GM15510 (cell line): ENCODE data around the gene SUSD2.

Experiments
- POLR2A ChIP-seq: IDR thresholded peaks from 3 replicates; pipeline ENCODE4 v1.6.1; 2011; ENCODE audit warnings: borderline replicate concordance; ENCODE audit not compliant: insufficient read length; ENCODE audit errors: extremely low read depth

SUSD2 gene

DNA sequence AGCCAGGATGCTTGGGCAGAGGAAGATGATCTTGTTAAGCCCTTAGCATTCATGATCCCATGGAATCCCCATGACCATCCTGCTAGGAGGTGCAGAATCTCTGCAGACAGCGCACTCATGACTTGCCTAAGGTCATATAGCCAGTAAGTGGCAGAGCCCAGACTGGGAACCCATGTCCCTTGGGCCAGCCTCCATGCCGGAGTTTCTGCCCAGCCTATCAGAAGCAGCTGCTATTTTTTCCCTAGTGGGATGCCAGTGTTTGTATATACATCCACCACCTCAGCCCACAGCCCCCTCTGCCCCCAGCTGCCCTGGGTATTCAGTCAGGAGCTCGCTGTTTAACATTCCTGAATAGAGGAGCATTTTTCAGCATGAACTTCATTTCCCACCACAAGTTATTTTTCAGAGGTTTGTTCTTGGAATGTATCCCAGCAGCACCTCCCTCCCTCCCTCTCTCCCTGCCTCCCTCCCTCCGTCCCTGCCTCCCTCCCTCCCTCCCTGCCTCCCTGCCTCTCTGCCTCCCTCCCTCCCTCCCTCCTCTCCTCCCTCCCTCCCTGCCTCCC is 34.4 kb upstream of the SUSD2 start:
- no peak for TF ChIP-seq POLR2A

DNA sequence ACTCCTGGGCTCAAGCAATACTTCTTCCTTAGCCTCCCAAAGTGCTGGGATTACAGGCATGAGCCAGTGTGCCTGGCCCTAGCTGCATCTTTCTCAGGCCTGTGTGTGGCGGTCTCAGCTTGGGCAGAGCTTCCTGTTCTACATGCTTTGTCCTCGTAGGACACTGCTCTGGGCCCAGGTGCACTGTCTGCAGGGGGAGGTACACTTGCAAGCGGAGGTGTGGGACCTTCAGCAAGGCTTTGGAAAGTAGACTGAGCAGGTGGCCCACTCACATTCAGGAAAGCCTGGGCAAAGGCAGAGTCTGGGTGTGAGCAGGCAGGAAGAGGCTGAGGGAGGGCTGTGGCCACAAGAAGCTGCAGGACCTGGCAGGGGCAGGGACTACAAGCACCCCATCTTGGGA is 33.6 kb upstream of the SUSD2 start:
- TF ChIP-seq POLR2A, result no peak

DNA sequence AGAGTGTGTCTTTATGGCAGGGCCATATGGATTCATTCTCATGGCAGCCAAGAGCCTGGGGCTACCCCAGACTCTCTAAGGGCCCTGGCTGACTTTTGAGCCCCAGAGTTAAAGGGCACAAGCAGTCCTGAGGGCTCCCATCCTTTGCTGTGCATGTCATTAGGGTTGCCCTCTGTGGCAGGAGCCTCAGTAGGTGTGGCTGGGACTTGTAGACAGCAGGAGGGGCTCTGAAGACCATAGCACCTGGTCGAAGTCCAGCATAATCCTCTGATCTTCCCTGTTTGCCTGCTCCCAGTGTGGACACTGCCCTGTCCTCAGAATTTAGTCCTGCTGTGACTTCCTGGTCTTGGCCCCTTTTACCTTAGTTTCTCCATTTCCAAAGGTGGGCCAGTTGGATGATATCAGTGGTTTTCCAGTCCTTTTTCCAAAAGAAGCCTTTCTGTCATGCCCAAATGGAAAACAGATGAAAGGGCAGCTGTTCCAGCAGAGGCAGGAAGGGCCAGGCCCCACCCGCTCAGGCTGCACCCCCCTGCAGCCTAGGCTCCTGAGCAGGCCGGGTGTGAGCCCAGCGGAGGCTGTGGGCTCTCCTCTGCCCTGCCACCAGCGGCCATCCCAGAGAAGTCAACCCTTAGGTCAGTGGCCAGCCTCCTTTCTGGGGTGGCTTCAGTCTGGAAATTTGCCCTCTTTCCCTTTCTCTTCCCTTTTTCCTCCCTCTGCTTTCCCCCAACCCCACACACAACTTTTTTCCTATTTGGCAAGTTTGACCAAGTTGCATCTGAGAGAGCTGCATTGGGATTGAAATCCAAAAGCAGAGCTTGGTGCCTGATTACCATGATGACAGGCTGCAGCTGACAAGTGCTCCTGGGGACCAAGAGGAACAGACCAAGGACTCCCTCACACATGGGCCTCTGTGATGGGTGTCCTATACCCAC is 32.8 kb upstream of the SUSD2 start:
- TF ChIP-seq POLR2A, result no peak

DNA sequence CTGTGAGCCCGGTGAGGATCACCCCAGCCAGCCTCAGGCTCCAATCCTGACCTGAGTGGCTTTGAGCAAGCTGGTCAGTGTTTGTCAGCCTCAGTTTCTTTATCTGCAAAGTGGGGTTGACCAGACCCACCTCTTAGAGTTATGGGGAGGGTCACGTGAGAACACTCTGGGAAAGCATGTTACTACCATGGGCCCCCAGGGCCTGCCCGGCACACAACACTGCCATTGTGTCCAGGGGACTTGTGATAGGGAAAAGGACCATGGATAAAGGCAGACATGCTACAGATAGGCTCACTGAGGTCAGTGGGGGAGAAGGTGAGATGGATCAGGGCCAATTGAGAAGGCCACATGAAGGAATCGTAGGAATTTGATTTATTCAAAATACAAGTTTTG is 32.1 kb upstream of the SUSD2 start:
- no peak for TF ChIP-seq POLR2A

DNA sequence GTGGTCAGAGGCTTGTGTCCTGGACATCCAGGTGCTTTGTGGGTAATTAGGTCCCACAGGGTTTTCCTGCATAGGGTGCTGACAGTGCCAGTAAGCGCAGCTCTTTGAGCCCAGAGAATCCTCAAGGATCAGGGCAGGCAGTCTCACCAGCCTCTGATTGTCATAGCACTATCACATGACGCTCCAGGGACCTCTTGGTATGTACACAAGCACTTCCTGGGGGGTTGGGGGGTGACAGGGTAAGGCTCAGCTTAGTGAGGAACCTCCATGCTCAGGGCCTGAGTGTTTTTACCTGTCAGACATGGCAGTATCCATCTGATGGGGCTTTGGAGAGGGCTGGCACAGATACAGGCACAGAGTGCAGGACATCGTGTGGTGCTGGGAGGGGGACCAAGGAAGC is 27.9 kb upstream of the SUSD2 start:
- TF ChIP-seq POLR2A, result no peak

DNA sequence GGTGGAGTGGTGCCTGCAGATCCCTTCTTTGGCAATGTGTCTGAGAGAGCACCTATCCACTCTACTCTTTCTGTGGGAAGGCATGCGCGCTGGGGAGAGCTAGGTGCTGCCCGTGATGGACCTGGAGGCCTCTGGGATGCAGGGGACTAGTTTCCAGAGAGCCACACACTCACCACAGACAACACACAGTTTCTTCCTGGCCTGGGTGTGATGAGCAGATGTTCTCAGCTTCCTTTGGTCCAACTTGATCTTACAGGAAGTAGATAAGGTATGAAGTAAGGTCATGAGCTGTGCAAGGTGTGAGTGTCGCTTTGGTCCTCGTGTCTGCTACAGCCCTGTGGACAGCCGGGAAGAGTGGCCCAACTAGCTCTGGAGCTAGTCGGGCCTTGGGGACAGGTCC is 27.3 kb upstream of the SUSD2 start:
- TF ChIP-seq POLR2A, result no peak

- no peak for TF ChIP-seq POLR2A
These were observed 26.5 kb upstream of the SUSD2 start for GRCh38 chr22:24154826-24155225.

GRCh38 chr22:24155627-24156140 is 25.6 kb upstream of the SUSD2 start:
- TF ChIP-seq POLR2A, result peak; percentile 30

DNA sequence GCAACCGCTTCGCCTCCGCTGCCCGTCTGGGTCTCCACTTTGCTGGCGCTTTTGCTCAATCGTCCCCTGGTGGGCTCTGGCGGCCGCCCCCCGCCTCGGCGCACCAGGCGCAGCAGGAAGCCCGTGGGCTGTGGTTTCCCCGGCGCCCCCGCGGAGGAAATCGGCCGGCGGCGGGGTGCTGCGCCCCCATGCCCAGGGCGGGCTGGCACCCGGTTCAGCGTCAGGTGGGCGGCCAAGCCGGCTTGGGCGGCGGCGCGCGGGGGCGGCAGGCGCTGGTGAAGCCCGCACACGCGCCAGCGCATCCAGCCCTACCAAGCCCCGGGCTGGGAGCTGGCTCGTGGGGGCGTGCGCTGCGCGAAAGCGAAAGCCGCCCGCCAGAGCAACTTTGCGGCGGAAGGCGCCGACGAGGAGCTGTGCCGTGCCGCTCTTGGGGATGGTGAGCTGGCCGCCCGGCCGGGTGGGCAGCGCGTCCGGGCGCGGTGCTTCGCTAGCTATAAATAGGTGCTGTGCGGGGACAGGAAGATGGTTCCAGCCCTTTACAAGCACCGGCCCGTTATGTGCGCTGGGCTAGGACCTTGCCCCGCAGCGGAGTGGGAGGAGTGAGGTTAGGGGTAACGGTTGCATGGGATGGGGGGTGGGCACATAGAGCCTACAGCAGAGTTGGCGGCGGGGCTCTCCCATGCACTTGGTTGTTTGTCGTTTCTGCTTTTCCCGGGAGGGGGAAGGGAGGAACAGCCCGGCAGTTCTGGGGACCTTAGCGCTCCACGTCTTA is 25.0 kb upstream of the SUSD2 start:
- TF ChIP-seq POLR2A, result peak; percentile 10

DNA sequence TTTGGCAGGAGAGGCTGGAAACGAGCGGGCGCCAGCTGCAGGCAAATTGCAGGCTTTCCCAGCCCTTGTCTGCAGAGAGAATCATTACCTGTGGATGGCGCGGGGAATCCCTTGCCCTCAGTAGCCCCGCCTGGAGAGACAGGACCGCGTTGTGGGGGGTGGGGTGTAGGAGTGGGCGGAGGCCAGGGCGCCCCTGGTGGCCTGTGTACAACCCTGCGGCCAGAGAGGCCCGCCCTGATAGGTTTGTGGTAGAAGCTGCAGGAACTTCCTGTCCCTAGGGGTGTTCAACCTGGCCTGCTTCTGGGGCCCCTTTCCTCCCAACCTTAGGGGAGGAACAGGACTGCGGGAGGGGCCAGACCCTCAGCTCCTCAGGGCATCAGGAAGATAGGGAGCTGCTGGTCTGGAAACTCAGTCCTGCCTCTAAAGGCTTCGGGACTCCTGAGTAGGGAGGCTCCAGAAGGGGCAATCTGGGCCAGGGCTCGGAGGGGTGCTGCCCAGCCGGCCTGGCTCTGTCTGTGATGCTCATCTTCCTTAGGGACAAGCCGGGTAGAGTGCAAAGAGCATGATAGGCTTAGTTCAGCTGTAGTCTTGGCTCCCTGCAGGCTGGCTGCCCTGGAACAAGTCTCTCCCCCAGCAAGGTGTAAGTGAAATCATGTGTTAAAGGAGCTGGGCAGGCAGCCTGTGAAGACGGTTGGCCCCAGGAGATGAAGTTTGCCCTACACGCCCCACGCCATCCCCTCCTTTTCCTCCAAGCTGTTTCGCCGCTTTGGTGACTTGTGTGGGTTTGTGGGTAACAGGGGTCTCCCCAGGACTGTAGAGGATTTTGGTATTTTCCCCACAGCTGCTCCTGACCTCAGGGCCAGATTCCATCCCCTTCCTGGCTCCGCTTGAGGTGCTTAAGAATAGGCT is 24.1 kb upstream of the SUSD2 start:
- TF ChIP-seq POLR2A, result peak; percentile 56

DNA sequence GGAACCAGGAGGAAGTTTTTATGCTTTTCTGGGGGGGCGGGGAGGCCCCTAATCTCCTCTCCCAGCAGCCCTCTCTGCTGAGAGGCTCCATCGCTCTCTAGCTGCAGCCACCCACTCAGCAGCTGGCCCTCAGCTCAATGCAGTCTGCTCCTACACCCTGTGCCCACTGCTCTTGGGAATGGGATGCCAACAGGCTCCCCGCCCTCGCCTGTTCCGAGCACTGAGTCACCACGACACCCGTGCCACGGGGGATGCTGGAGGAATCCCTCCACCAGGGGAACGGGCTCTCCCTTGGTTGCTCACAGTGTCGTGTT is 23.5 kb upstream of the SUSD2 start:
- no peak for TF ChIP-seq POLR2A

DNA sequence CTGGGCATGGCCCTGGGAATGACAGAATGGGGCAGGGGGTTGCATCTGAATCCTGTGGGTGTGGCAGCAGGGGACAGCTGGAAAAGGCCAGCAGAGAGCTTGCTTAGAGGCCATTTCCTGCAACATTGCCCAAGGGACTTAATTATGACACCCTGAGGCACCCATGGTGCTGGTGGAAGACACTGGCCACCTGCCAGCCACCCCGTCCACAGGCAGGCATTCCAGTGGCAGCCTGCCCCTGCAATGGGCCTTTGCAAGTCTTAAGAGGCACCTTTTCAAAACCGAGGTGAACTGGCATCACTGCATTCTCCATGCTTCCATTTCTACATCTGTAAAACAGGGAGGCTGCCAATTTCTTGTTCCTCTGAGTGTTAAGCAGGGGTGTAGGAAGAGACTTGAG is 21.6 kb upstream of the SUSD2 start:
- TF ChIP-seq POLR2A, result no peak

GRCh38 chr22:24160546-24160945 is 20.7 kb upstream of the SUSD2 start:
- no peak for TF ChIP-seq POLR2A

- no peak for TF ChIP-seq POLR2A
These were observed 19.8 kb upstream of the SUSD2 start for GRCh38 chr22:24161485-24161884.

- TF ChIP-seq POLR2A, result no peak
These were observed 19.4 kb upstream of the SUSD2 start for GRCh38 chr22:24161909-24162308.

GRCh38 chr22:24162436-24162835 is 18.9 kb upstream of the SUSD2 start:
- no peak for TF ChIP-seq POLR2A
